Fibroblast of villous mesenchyme (primary cell): ENCODE results near the gene PCDHGA7. TPM values are rescaled to one million over a fixed set of nuclear protein-coding genes. Genes with fewer than 3 reads are reported as not detected.
"Not testable (repeated sequence)": the region's sequence is repeated elsewhere in the genome, so short reads cannot be mapped to it uniquely, and the experiment has no call there.

Experiments
- DNase-seq: peaks from one replicate; pipeline ENCODE4 v3.0.0-alpha.2; 2010; ENCODE audit warnings: low read depth
- H3K4me3 ChIP-seq: 2 replicates; pipeline ENCODE4 v1.5.1; 2011; ENCODE audit warnings: low read depth, mild to moderate bottlenecking, low read length
- CTCF ChIP-seq: IDR thresholded peaks from 2 replicates; pipeline ENCODE4 v1.5.1; 2012; ENCODE audit warnings: low read depth, mild to moderate bottlenecking, low read length; ENCODE audit not compliant: insufficient read depth
- total RNA-seq: library from RNA; depleted of rRNA; stranded (reverse); fragments of >200 nt; gene quantifications from 2 replicates; pipeline ENCODE4 v1.2.3, GENCODE V29; 2012

The PCDHGA7 gene
- total RNA-seq, 1 donor, result 3.5 TPM

GRCh38 chr5:141369994-141370848 is 12.3 kb upstream of the PCDHGA7 start, which contains the start of gene PCDHGB3:
PCDHGB3 (plus strand) TSS chr5:141370242; CDS start chr5:141370395, 153 bp downstream.
- peak within 1 kb of the TSS; percentile 31 for H3K4me3 ChIP-seq
- TF ChIP-seq CTCF, result peak; percentile 50
- DNase-seq, result peak; percentile 54

GRCh38 chr5:141371572-141372475 is 10.7 kb upstream of the PCDHGA7 start:
- no peak for TF ChIP-seq CTCF
- DNase-seq, result no peak
- H3K4me3 ChIP-seq, result no peak overlapping the region

- peak; percentile 43 for DNase-seq
- peak; percentile 65 for TF ChIP-seq CTCF
- H3K4me3 ChIP-seq, result peak within 1 kb of the TSS; percentile 44
Measured at GRCh38 chr5:141373673-141374317, 8.7 kb upstream of the PCDHGA7 start, which contains the start of gene PCDHGA6. PCDHGA6 (plus strand) TSS chr5:141373891; CDS start chr5:141374084, 193 bp downstream.

GRCh38 chr5:141374627-141375026 is 7.9 kb upstream of the PCDHGA7 start:
- no peak for TF ChIP-seq CTCF
- no peak for DNase-seq
- H3K4me3 ChIP-seq, result no peak overlapping the region

GRCh38 chr5:141375444-141376155 is 6.9 kb upstream of the PCDHGA7 start:
- not testable (repeated sequence) for DNase-seq, H3K4me3 ChIP-seq

GRCh38 chr5:141383345-141383744 is 803 bp downstream of the PCDHGA7 start:
- no peak for TF ChIP-seq CTCF
- H3K4me3 ChIP-seq, result peak overlapping the region; percentile 69
- no peak for DNase-seq
